Thyroid gland (tissue), 4 donors: ENCODE measurements around the gene SLC7A1. TPM values are rescaled to one million over a fixed set of nuclear protein-coding genes. Genes with fewer than 3 reads are reported as not detected.

Experiments
- DNase-seq, 2 donors: peaks; one replicate each; pipeline ENCODE4 v3.0.0-alpha.2; 2019
- H3K27ac ChIP-seq, 3 donors: fragments of 200-600 bp; sonication (generic); 1 replicate in 2 of 3; 2 replicates in 1 of 3; pipeline ENCODE4 v1.5.1; 2016 to 2019; ENCODE audit warnings: mild to moderate bottlenecking in 1 of 3, moderate library complexity in 1 of 3
- H3K27me3 ChIP-seq: fragments of 200-600 bp; sonication (generic); one replicate; pipeline ENCODE4 v1.5.1; 2019
- H3K36me3 ChIP-seq, 2 donors: fragments of 200-600 bp; sonication (generic); one replicate each; pipeline ENCODE4 v1.5.1; 2016 to 2019
- H3K4me1 ChIP-seq, 2 donors: fragments of 200-600 bp; sonication (generic); one replicate each; pipeline ENCODE4 v1.5.1; 2017 to 2019
- H3K4me3 ChIP-seq, 3 donors: fragments of 200-600 bp; sonication (generic); replicated peaks in 1 of 3; 1 replicate in 2 of 3; 2 replicates in 1 of 3; pipeline ENCODE4 v1.5.1; 2016; ENCODE audit warnings: mild to moderate bottlenecking in 1 of 3
- H3K9me3 ChIP-seq: fragments of 200-600 bp; sonication (generic); one replicate; pipeline ENCODE4 v1.5.1; 2017
- CTCF ChIP-seq, 6 experiments: fragments of 200-600 bp in 3 of 6; fragments of 450-650 bp in 3 of 6; sonication (generic) in 3 of 6; IDR thresholded peaks; one replicate each; pipeline ENCODE4 v1.5.1; 2016 to 2019; ENCODE audit warnings: antibody characterized with exemption in 6 of 6, mild to moderate bottlenecking in 2 of 6, inconsistent platforms in 1 of 6, moderate library complexity in 1 of 6
- POLR2A ChIP-seq, 2 donors: fragments of 450-650 bp; IDR thresholded peaks; one replicate each; pipeline ENCODE4 v1.6.1; 2017; ENCODE audit warnings: antibody characterized with exemption in 2 of 2, mild to moderate bottlenecking in 2 of 2, moderate library complexity in 1 of 2
- WGBS, 2 donors: methylation state at CpG; one replicate each; pipeline ENCODE4 v1.1.5; 2017; 5-methylcytosine and 5-hydroxymethylcytosine counted together
- intact Hi-C: fragments of 100-400 bp; cut with DNase I; formaldehyde crosslinking; loops from one replicate; pipeline ENCODE4 v1.15.1; 2023
- total RNA-seq, 4 donors: library from RNA; depleted of rRNA; stranded (reverse); fragments of >200 nt; gene quantifications; one replicate each; pipeline ENCODE4 v1.2.3, GENCODE V29; 2016

Gene SLC7A1
- total RNA-seq, 4 donors from 2014 or later = 12.9 to 31.2 (median 22.5) TPM

- no peaks in the 10 kb centered on the region for H3K36me3 ChIP-seq
- DNase-seq = no peak
- intact Hi-C loops = no loop called here
Observed at GRCh38 chr13:29563941-29564340, 31.5 kb downstream of the SLC7A1 start.

GRCh38 chr13:29562786-29563438 lies 32.6 kb downstream of the SLC7A1 start:
- TF ChIP-seq CTCF (IDR thresholded peaks at IDR 0.05) = no peak
- no peak for TF ChIP-seq POLR2A (IDR thresholded peaks at IDR 0.05)
- H3K9me3 ChIP-seq = no peaks in the 10 kb centered on the region
- no peaks in the 10 kb centered on the region for H3K27me3 ChIP-seq
- no peak for DNase-seq
- no peak overlapping the region for H3K4me3 ChIP-seq
- WGBS, 2 donors = 93 to 94% methylated on average over 7 of the region's 7 CpGs
- H3K4me1 ChIP-seq = no peaks in the 10 kb centered on the region
- intact Hi-C loops = no loop called here
- H3K27ac ChIP-seq = no peak overlapping the region
- H3K36me3 ChIP-seq = no peaks in the 10 kb centered on the region

More at GRCh38 chr13:29563941-29564340, 31.5 kb downstream of the SLC7A1 start:
- H3K4me3 ChIP-seq = no peak overlapping the region
- 80 to 82% methylated on average over 6 of the region's 6 CpGs for WGBS, 2 donors
- no peak for TF ChIP-seq POLR2A (IDR thresholded peaks at IDR 0.05)
- no peaks in the 10 kb centered on the region for H3K9me3 ChIP-seq
- no peaks in the 10 kb centered on the region for H3K4me1 ChIP-seq
- no peaks in the 10 kb centered on the region for H3K27me3 ChIP-seq
- no peak overlapping the region for H3K27ac ChIP-seq

- Histone ChIP-seq H3K9me3 (no peaks in the 10 kb centered on the region), H3K27ac (no peak overlapping the region), H3K27me3 (no peaks in the 10 kb centered on the region), H3K4me3 (no peak overlapping the region), H3K4me1 (no peaks in the 10 kb centered on the region), H3K36me3 (no peaks in the 10 kb centered on the region)
- peak in 1 of 2 donors; percentile 7 for DNase-seq
- no peak for TF ChIP-seq CTCF (IDR thresholded peaks at IDR 0.05)
- no peak for TF ChIP-seq POLR2A (IDR thresholded peaks at IDR 0.05)
- WGBS, 2 donors = 84 to 86% methylated on average over 6 of the region's 6 CpGs
- intact Hi-C loops = no loop called here
Observed at GRCh38 chr13:29561918-29562317, 33.6 kb downstream of the SLC7A1 start.

- no peak overlapping the region for H3K27ac ChIP-seq
- H3K4me3 ChIP-seq = no peak overlapping the region
- no peak for TF ChIP-seq CTCF (IDR thresholded peaks at IDR 0.05)
- no peak for TF ChIP-seq POLR2A (IDR thresholded peaks at IDR 0.05)
- no peaks in the 10 kb centered on the region for H3K9me3 ChIP-seq
- H3K4me1 ChIP-seq = no peaks in the 10 kb centered on the region
- H3K27me3 ChIP-seq = no peaks in the 10 kb centered on the region
- WGBS, 2 donors = 86 to 94% methylated on average over 3 of the region's 3 CpGs
- H3K36me3 ChIP-seq = peaks cover 0 to 4% of the 10 kb centered on the region in 2 donors
- no peak for DNase-seq
- intact Hi-C loops = no loop called here
Observed at GRCh38 chr13:29556742-29557141, 38.7 kb downstream of the SLC7A1 start.

GRCh38 chr13:29551214-29551613 lies 44.3 kb downstream of the SLC7A1 start:
- peaks cover 0 to 1% of the 10 kb centered on the region in 2 donors for H3K4me1 ChIP-seq
- intact Hi-C loops = no loop called here
- no peak overlapping the region for H3K4me3 ChIP-seq
- no peaks in the 10 kb centered on the region for H3K27me3 ChIP-seq
- H3K27ac ChIP-seq = no peak overlapping the region
- H3K9me3 ChIP-seq = no peaks in the 10 kb centered on the region
- H3K36me3 ChIP-seq = peaks cover 0 to 4% of the 10 kb centered on the region in 2 donors
- TF ChIP-seq POLR2A (IDR thresholded peaks at IDR 0.05) = no peak
- no peak for TF ChIP-seq CTCF (IDR thresholded peaks at IDR 0.05)
- 93 to 97% methylated on average over 6 of the region's 6 CpGs for WGBS, 2 donors
- DNase-seq = no peak
